NCI-H187 (cell line): ENCODE results near the gene SAFB2.

ENCODE experiments used
- DNase-seq, 2 experiments: peaks; one replicate each; lab custom pipeline; 2025; lab: John Stamatoyannopoulos, UW

SAFB2 gene

GRCh38 chr19:5607318-5608275, 15.0 kb downstream of the SAFB2 start:
- no peak for DNase-seq

- no peak for DNase-seq
Measured at GRCh38 chr19:5605362-5605761, 17.2 kb downstream of the SAFB2 start.

GRCh38 chr19:5603626-5604025, 18.9 kb downstream of the SAFB2 start:
- DNase-seq: no peak

GRCh38 chr19:5600797-5601196, 21.8 kb downstream of the SAFB2 start:
- no peak for DNase-seq

GRCh38 chr19:5595745-5596144, 26.8 kb downstream of the SAFB2 start:
- no peak for DNase-seq

- DNase-seq: no peak
Measured at GRCh38 chr19:5595129-5595528, 27.4 kb downstream of the SAFB2 start.

GRCh38 chr19:5594521-5594950, 28.0 kb downstream of the SAFB2 start:
- DNase-seq: no peak

- no peak for DNase-seq
Measured at GRCh38 chr19:5593343-5594255, 29.0 kb downstream of the SAFB2 start.

- DNase-seq: no peak
Measured at GRCh38 chr19:5592531-5593342, 29.8 kb downstream of the SAFB2 start.

- no peak for DNase-seq
Measured at GRCh38 chr19:5591476-5591875, 31.1 kb downstream of the SAFB2 start.

- DNase-seq: no peak
Measured at GRCh38 chr19:5590865-5591154, 31.8 kb downstream of the SAFB2 start.

- DNase-seq: no peak
Measured at GRCh38 chr19:5590151-5590864, 32.3 kb downstream of the SAFB2 start.

- DNase-seq: no peak
Measured at GRCh38 chr19:5588906-5589676, 33.5 kb downstream of the SAFB2 start.

GRCh38 chr19:5588441-5588840, 34.1 kb downstream of the SAFB2 start:
- no peak for DNase-seq

- DNase-seq: no peak
Measured at GRCh38 chr19:5587661-5588060, 34.9 kb downstream of the SAFB2 start.

GRCh38 chr19:5587071-5587455, 35.5 kb downstream of the SAFB2 start:
- DNase-seq: no peak

GRCh38 chr19:5586300-5587070, 36.1 kb downstream of the SAFB2 start:
- no peak for DNase-seq

- DNase-seq: no peak
Measured at GRCh38 chr19:5585461-5586299, 36.9 kb downstream of the SAFB2 start.

GRCh38 chr19:5580161-5580571, 42.4 kb downstream of the SAFB2 start:
- no peak for DNase-seq
